GM12878 (cell line): ENCODE measurements around the gene ZIC5. TPM values are rescaled to one million over a fixed set of nuclear protein-coding genes. Genes with fewer than 3 reads are reported as not detected.

Experiments
- ATAC-seq: fragments of 200-7000 bp; cut with Tn5 transposase; 3 replicates; pipeline ENCODE4 v1.9.1; 2020; ENCODE audit warnings: mild to moderate bottlenecking, moderate library complexity
- BruUV-seq: library from RNA; stranded (reverse); fragments of 400-500 nt; replicated peaks from 2 replicates; lab custom pipeline; 2021; lab: Mats Ljungman, UMichigan
- CTCF ChIA-PET: fragments of 300-600 bp; sonication (Branson Sonifier 250); formaldehyde crosslinking; extraction: SDS; loops from one replicate; lab custom pipeline; 2021; ENCODE audit warnings: inconsistent platforms; lab: Yijun Ruan, JAX
- POLR2A ChIA-PET: fragments of 350-600 bp; formaldehyde crosslinking; extraction: SDS; loops from one replicate; lab custom pipeline; 2021; ENCODE audit warnings: inconsistent platforms; lab: Charles Lee
- RAD21 ChIA-PET: fragments of 300-600 bp; sonication (Branson Sonifier 250); formaldehyde crosslinking; loops from one replicate; lab custom pipeline; 2023; ENCODE audit warnings: antibody characterized with exemption; ENCODE audit not compliant: unreplicated experiment; lab: Charles Lee
- SMC1A ChIA-PET: fragments of 300-600 bp; sonication (Branson Sonifier 250); formaldehyde crosslinking; loops from one replicate; lab custom pipeline; 2023; ENCODE audit not compliant: unreplicated experiment, uncharacterized antibody; lab: Charles Lee
- DNase-seq: peaks from one replicate; pipeline ENCODE4 v3.0.0-alpha.2; 2011; ENCODE audit warnings: low read depth, low spot score
- FAIRE-seq: peaks from 3 replicates; lab custom pipeline; 2011; peaks lifted over from hg19 to GRCh38; lab: Jason Lieb, UNC
- H2AFZ ChIP-seq: 2 replicates; pipeline ENCODE4 v1.6.0; 2011; ENCODE audit warnings: low read depth, low read length, control low read depth; ENCODE audit not compliant: control insufficient read depth
- H3K27ac ChIP-seq: 2 replicates; pipeline ENCODE4 v1.5.1; 2011; ENCODE audit warnings: control low read depth; ENCODE audit not compliant: control insufficient read depth, insufficient read depth
- H3K27me3 ChIP-seq, 2 experiments: replicated peaks in 1 of 2; 2 replicates each; pipeline versions ENCODE4 v1.6.0 to v1.6.1; 2011; ENCODE audit warnings: low read length in 1 of 2; ENCODE audit not compliant: control insufficient read depth in 2 of 2, insufficient read depth in 2 of 2
- H3K36me3 ChIP-seq, 2 experiments: 2 replicates each; pipeline ENCODE4 v1.5.1; 2011; ENCODE audit warnings: low read length in 1 of 2; ENCODE audit not compliant: control insufficient read depth in 2 of 2, insufficient read depth in 2 of 2
- H3K4me1 ChIP-seq: 2 replicates; pipeline ENCODE4 v1.6.1; 2011; ENCODE audit warnings: mild to moderate bottlenecking, low read length, moderate library complexity, mixed read lengths; ENCODE audit not compliant: control insufficient read depth, insufficient read depth
- H3K4me2 ChIP-seq: 2 replicates; pipeline ENCODE4 v1.6.0; 2011; ENCODE audit warnings: control low read depth; ENCODE audit not compliant: control insufficient read depth, insufficient read depth
- H3K4me3 ChIP-seq: fragments of 200-600 bp; sonication (generic); 2 replicates; pipeline ENCODE4 v1.5.1; 2016
- H3K79me2 ChIP-seq: 2 replicates; pipeline ENCODE4 v1.6.0; 2011; ENCODE audit warnings: low read length; ENCODE audit not compliant: control insufficient read depth, insufficient read depth
- H3K9ac ChIP-seq: 2 replicates; pipeline ENCODE4 v1.8.0; 2011; ENCODE audit warnings: low read length, control low read depth, mixed read lengths; ENCODE audit not compliant: control insufficient read depth, insufficient read depth
- H3K9me3 ChIP-seq: replicated peaks from 3 replicates; pipeline ENCODE4 v1.5.1; 2011; ENCODE audit warnings: mild to moderate bottlenecking, low read length; ENCODE audit not compliant: control insufficient read depth, insufficient read depth
- H4K20me1 ChIP-seq: 2 replicates; pipeline ENCODE4 v1.6.0; 2011; ENCODE audit not compliant: control insufficient read depth, insufficient read depth
- ATF2 ChIP-seq: IDR thresholded peaks from 2 replicates; pipeline ENCODE4 v1.6.1; 2012; ENCODE audit warnings: low read length, inconsistent platforms
- EZH2 ChIP-seq: IDR thresholded peaks from 2 replicates; pipeline ENCODE4 v1.6.1; 2012; ENCODE audit warnings: low read depth, mild to moderate bottlenecking, control low read depth, inconsistent platforms, low read length, borderline replicate concordance; ENCODE audit not compliant: control insufficient read depth
- MEF2A ChIP-seq: IDR thresholded peaks from 2 replicates; pipeline ENCODE4 v1.6.1; 2011; ENCODE audit warnings: low read depth, mild to moderate bottlenecking, low read length, moderate library complexity; ENCODE audit not compliant: insufficient read depth
- ZNF24 ChIP-seq: fragments of 450-650 bp; IDR thresholded peaks from 2 replicates; pipeline ENCODE4 v1.6.1; 2017; ENCODE audit warnings: antibody characterized with exemption, mild to moderate bottlenecking
- ZSCAN29 ChIP-seq: fragments of 450-650 bp; IDR thresholded peaks from 2 replicates; pipeline ENCODE4 v1.6.1; 2017; ENCODE audit warnings: mild to moderate bottlenecking, moderate library complexity
- WGBS: methylation state at CpG from one replicate; pipeline ENCODE4 v1.1.6; 2016; ENCODE audit warnings: low lambda C conversion rate; ENCODE audit not compliant: insufficient replicate concordance, insufficient coverage; ENCODE audit errors: missing lambda C conversion rate; 5-methylcytosine and 5-hydroxymethylcytosine counted together
- in situ Hi-C: fragments of 300-500 bp; cut with MboI; formaldehyde crosslinking; loops from 9 replicates; pipeline ENCODE4 v1.14.3; 2018; ENCODE audit warnings: mixed read lengths
- intact Hi-C: fragments of 100-400 bp; cut with micrococcal nuclease; formaldehyde crosslinking; loops from one replicate; pipeline ENCODE4 v1.14.2; 2022; ENCODE audit not compliant: unreplicated experiment
- polyA plus RNA-seq, 11 experiments: library from polyadenylated mRNA; depleted of rRNA in 4 of 11; unstranded in 6 of 11; stranded (reverse) in 5 of 11; fragments of >200 nt; fragmentation: Nextera tagmentation in 4 of 11; fragmentation: Illumina TruSeq in 1 of 11; extraction: Ambion mirVana in 4 of 11; extraction: Trizol in 1 of 11; gene quantifications; 1 replicate in 1 of 11; 2 replicates in 10 of 11; pipeline versions ENCODE4 v1.2.1 to v1.2.3, GENCODE V29; 2011 to 2016; ENCODE audit warnings: inconsistent platforms in 2 of 11, missing spikeins in 2 of 11, low read depth in 1 of 11
- total RNA-seq, 4 experiments: library from RNA; depleted of rRNA in 3 of 4; stranded (reverse); fragments of >200 nt in 3 of 4; fragmentation: Illumina TruSeq in 1 of 4; extraction: Trizol in 1 of 4; gene quantifications; 2 replicates each; pipeline versions ENCODE4 v1.2.1 to v1.2.3, GENCODE V29; 2013 to 2021

ZIC5 gene
- total and polyA plus RNA-seq, 10 of the 15 experiments (the other 5 are each of a cell fraction or from before 2014, with no cell fraction given), result not detected

- Histone ChIP-seq H3K27ac (no peak overlapping the region), H4K20me1 (no peaks in the 10 kb centered on the region), H3K9me3 (peaks cover 5% of the 10 kb centered on the region; the same call in 1 of the 3 replicates), H3K9ac (no peak overlapping the region), H3K4me2 (no peak overlapping the region), H3K27me3 (peaks cover 11 to 27% of the 10 kb centered on the region in 2 experiments), H2AFZ (no peak overlapping the region), H3K4me3 (no peak overlapping the region), H3K36me3 (no peaks in the 10 kb centered on the region), H3K79me2 (no peaks in the 10 kb centered on the region), H3K4me1 (no peaks in the 10 kb centered on the region)
- in situ Hi-C loops (no loop called here), intact Hi-C loops (no loop called here)
- ChIA-PET SMC1A (no interaction called here), RAD21 (no interaction called here), POLR2A (no interaction called here), CTCF (interaction anchor here (0.8 to 1.0 kb wide), 2 partner anchors 14 to 23 kb away, joined by 3 to 4 read pairs; no protein-coding TSS in a partner anchor)
- WGBS, result 34% methylated on average over 6 of the region's 6 CpGs
- ATAC-seq (no peak), DNase-seq (no peak), FAIRE-seq (no peak)
- no peak for TF ChIP-seq ZSCAN29
- no peak for TF ChIP-seq MEF2A
- TF ChIP-seq ATF2, result no peak
- no peak for TF ChIP-seq ZNF24
- TF ChIP-seq EZH2, result no peak
- no TSS peak for BruUV-seq
These were observed 2.2 kb upstream of the ZIC5 start for GRCh38 chr13:99973808-99974185.
